ENCODE data around the gene SYVN1.
A peak's percentile ranks its signal among the peaks of the same experiment; 100 is the strongest.

The SYVN1 gene

DNA sequence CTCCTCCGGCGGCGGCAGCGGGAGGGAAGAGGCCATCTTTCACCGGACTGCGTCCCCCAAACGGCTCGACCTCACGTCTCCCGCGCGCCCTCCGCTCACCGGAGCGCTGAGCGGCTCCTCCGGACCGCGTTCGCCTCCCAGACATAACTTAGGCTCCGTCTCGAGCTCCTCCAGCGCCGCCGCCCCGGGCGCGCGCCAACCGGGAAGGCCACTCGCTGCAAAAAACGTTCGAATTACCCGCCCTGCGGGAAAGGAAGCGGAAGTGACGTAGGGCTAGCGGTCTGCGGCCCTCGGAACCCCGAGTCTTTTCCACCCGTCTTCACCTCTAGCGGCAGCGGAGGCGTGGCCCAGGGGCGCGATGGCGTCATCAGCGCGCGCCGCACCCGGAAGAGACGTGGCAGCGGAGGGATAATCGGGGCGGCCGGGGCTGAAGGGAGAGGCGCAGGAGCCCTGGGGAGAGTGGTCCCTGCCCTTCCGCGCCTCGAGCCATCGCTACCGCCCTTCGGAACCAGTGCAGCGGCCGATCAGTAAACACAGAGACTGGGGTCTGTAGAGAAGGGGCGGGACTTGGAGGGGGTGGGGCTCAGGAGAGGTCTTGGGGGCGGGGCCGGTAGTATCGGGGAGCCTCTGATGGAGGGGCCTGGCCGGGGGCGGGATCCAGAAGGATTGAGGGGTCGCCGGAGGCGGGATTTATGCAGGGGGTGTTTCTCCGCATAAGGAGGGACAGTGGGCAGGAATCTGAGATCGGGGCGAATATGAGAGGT, 50.3 kb downstream of the SYVN1 start, which contains the start of the genes CDCA5 and ZFPL1 (continued):
- TF ChIP-seq, protein P1, sequence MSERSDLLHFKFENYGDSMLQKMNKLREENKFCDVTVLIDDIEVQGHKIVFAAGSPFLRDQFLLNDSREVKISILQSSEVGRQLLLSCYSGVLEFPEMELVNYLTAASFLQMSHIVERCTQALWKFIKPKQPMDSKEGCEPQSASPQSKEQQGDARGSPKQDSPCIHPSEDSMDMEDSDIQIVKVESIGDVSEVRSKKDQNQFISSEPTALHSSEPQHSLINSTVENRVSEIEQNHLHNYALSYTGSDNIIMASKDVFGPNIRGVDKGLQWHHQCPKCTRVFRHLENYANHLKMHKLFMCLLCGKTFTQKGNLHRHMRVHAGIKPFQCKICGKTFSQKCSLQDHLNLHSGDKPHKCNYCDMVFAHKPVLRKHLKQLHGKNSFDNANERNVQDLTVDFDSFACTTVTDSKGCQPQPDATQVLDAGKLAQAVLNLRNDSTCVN (tag by site-specific recombination; optimal IDR thresholded peaks at IDR 0.05) = peak; percentile 72
- TF ChIP-seq SP3 (tag by site-specific recombination; IDR thresholded peaks at IDR 0.05) (peak; percentile 97), ZNF19 (tag by site-specific recombination; IDR thresholded peaks at IDR 0.05; ENCODE audit: low read depth) (no peak), BCL11B (tag by site-specific recombination; IDR thresholded peaks at IDR 0.05; ENCODE audit: low read depth) (no peak), ZBTB8A (tag by site-specific recombination; IDR thresholded peaks at IDR 0.05) (peak; percentile 95), PBX3 (CRISPR knock-in tag; IDR thresholded peaks at IDR 0.05) (peak; percentile 65; the same call in 1 of the 2 replicates), ZEB2 (tag by site-specific recombination; IDR thresholded peaks at IDR 0.05) (peak; percentile 81; the same call in 1 of the 2 replicates), ZNF76 (tag by site-specific recombination; IDR thresholded peaks at IDR 0.05; ENCODE audit: borderline replicate concordance, low read depth) (peak; percentile 85), ZNF792 (tag by site-specific recombination; IDR thresholded peaks at IDR 0.05) (no peak), YY1 (tag by site-specific recombination; IDR thresholded peaks at IDR 0.05) (peak; percentile 35; the same call in 1 of the 2 replicates), ZNF223 (tag by site-specific recombination; IDR thresholded peaks at IDR 0.05) (no peak), KLF10 (tag by site-specific recombination; IDR thresholded peaks at IDR 0.05) (peak; percentile 89), KLF16 (tag by site-specific recombination; IDR thresholded peaks at IDR 0.05) (peak; percentile 93), ZNF561 (tag by site-specific recombination; IDR thresholded peaks at IDR 0.05; ENCODE audit: borderline replicate concordance) (peak; percentile 46; the same call in 1 of the 2 replicates), ZSCAN30 (tag by site-specific recombination; IDR thresholded peaks at IDR 0.05) (peak; percentile 83), ZFP69B (tag by site-specific recombination; IDR thresholded peaks at IDR 0.05) (no peak), KLF9 (tag by site-specific recombination; IDR thresholded peaks at IDR 0.05; ENCODE audit: low read depth) (peak; percentile 95), EGR2 (tag by site-specific recombination; IDR thresholded peaks at IDR 0.05; ENCODE audit: low read depth) (peak; percentile 24; the same call in 1 of the 2 replicates), ZBTB20 (tag by site-specific recombination; IDR thresholded peaks at IDR 0.05) (peak; percentile 74), KLF8 (tag by site-specific recombination; IDR thresholded peaks at IDR 0.05) (peak; percentile 94), SP2 (tag by site-specific recombination; IDR thresholded peaks at IDR 0.05) (peak; percentile 90), ZBTB48 (tag by site-specific recombination; IDR thresholded peaks at IDR 0.05) (peak; percentile 88), ZNF629 (tag by site-specific recombination; IDR thresholded peaks at IDR 0.05) (peak; percentile 95), ZBTB17 (tag by site-specific recombination; IDR thresholded peaks at IDR 0.05) (peak; percentile 96), ZNF830 (tag by site-specific recombination; IDR thresholded peaks at IDR 0.05; ENCODE audit: low read depth) (no peak), ZNF37A (tag by site-specific recombination; IDR thresholded peaks at IDR 0.05) (no peak)
- TF ChIP-seq, protein P2, sequence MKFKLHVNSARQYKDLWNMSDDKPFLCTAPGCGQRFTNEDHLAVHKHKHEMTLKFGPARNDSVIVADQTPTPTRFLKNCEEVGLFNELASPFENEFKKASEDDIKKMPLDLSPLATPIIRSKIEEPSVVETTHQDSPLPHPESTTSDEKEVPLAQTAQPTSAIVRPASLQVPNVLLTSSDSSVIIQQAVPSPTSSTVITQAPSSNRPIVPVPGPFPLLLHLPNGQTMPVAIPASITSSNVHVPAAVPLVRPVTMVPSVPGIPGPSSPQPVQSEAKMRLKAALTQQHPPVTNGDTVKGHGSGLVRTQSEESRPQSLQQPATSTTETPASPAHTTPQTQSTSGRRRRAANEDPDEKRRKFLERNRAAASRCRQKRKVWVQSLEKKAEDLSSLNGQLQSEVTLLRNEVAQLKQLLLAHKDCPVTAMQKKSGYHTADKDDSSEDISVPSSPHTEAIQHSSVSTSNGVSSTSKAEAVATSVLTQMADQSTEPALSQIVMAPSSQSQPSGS (tag by site-specific recombination; IDR thresholded peaks at IDR 0.05; ENCODE audit: low read depth) = peak; percentile 96
- TF ChIP-seq, protein P3, sequence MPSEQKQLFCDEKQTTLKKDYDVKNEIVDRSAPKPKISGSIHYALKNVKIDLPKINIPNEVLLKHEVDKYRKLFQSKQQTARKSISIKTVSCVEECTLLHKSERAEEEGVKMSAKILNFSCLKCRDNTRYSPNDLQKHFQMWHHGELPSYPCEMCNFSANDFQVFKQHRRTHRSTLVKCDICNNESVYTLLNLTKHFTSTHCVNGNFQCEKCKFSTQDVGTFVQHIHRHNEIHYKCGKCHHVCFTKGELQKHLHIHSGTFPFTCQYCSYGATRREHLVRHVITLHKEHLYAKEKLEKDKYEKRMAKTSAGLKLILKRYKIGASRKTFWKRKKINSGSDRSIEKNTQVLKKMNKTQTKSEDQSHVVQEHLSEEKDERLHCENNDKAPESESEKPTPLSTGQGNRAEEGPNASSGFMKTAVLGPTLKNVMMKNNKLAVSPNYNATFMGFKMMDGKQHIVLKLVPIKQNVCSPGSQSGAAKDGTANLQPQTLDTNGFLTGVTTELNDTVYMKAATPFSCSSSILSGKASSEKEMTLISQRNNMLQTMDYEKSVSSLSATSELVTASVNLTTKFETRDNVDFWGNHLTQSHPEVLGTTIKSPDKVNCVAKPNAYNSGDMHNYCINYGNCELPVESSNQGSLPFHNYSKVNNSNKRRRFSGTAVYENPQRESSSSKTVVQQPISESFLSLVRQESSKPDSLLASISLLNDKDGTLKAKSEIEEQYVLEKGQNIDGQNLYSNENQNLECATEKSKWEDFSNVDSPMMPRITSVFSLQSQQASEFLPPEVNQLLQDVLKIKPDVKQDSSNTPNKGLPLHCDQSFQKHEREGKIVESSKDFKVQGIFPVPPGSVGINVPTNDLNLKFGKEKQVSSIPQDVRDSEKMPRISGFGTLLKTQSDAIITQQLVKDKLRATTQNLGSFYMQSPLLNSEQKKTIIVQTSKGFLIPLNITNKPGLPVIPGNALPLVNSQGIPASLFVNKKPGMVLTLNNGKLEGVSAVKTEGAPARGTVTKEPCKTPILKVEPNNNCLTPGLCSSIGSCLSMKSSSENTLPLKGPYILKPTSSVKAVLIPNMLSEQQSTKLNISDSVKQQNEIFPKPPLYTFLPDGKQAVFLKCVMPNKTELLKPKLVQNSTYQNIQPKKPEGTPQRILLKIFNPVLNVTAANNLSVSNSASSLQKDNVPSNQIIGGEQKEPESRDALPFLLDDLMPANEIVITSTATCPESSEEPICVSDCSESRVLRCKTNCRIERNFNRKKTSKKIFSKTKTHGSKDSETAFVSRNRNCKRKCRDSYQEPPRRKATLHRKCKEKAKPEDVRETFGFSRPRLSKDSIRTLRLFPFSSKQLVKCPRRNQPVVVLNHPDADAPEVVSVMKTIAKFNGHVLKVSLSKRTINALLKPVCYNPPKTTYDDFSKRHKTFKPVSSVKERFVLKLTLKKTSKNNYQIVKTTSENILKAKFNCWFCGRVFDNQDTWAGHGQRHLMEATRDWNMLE (tag by site-specific recombination; conservative IDR thresholded peaks at IDR 0.05; ENCODE audit: low read depth) = peak; percentile 51; the same call in 1 of the 2 replicates
- TF ChIP-seq, protein P4, sequence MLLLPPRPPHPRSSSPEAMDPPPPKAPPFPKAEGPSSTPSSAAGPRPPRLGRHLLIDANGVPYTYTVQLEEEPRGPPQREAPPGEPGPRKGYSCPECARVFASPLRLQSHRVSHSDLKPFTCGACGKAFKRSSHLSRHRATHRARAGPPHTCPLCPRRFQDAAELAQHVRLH (tag by site-specific recombination; IDR thresholded peaks at IDR 0.05) = peak; percentile 29; the same call in 1 of the 2 replicates
- TF ChIP-seq, protein P5, sequence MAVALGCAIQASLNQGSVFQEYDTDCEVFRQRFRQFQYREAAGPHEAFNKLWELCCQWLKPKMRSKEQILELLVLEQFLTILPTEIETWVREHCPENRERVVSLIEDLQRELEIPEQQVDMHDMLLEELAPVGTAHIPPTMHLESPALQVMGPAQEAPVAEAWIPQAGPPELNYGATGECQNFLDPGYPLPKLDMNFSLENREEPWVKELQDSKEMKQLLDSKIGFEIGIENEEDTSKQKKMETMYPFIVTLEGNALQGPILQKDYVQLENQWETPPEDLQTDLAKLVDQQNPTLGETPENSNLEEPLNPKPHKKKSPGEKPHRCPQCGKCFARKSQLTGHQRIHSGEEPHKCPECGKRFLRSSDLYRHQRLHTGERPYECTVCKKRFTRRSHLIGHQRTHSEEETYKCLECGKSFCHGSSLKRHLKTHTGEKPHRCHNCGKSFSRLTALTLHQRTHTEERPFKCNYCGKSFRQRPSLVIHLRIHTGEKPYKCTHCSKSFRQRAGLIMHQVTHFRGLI (tag by site-specific recombination; IDR thresholded peaks at IDR 0.05) = no peak

Data from HEK293 (cell line).